ENCODE measurements around the gene PRR23C.

The PRR23C gene

GRCh38 chr3:139005356-139005993, 39.2 kb downstream of the PRR23C start:
- no peak for DNase-seq (ENCODE audit: extremely low read depth in 1 of 2, low read depth in 1 of 2)

DNA sequence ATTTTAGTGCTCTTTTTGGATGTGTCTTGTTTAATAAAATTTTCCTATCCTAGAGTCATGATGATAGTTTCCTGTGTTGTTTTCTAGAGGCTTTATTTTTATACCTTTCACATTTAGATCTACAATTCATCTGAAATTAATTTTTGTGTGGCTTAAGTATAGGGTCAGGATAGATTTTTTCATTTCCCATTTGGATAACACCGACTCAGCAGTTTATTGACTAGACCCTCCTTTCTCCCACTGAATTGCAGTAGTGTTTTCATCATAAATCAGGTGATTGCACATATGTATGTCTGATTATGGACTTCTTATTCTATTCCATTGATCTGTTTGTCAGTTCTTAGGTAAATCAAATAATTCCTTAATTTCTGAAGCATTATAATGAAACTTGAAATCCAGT, 49.0 kb downstream of the PRR23C start:
- DNase-seq (ENCODE audit: extremely low read depth in 1 of 2, low read depth in 1 of 2), result no peak
